GM12892 (cell line): ENCODE results near the gene MYH10.

Experiments used
- POLR2A ChIP-seq: IDR thresholded peaks from 2 replicates; pipeline ENCODE4 v1.6.1; 2011; ENCODE audit warnings: low read depth, low read length, control low read depth
- TAF1 ChIP-seq: IDR thresholded peaks from 2 replicates; pipeline ENCODE4 v1.6.1; 2011; ENCODE audit warnings: low read depth, mild to moderate bottlenecking, control low read depth, low read length, borderline replicate concordance

DNA sequence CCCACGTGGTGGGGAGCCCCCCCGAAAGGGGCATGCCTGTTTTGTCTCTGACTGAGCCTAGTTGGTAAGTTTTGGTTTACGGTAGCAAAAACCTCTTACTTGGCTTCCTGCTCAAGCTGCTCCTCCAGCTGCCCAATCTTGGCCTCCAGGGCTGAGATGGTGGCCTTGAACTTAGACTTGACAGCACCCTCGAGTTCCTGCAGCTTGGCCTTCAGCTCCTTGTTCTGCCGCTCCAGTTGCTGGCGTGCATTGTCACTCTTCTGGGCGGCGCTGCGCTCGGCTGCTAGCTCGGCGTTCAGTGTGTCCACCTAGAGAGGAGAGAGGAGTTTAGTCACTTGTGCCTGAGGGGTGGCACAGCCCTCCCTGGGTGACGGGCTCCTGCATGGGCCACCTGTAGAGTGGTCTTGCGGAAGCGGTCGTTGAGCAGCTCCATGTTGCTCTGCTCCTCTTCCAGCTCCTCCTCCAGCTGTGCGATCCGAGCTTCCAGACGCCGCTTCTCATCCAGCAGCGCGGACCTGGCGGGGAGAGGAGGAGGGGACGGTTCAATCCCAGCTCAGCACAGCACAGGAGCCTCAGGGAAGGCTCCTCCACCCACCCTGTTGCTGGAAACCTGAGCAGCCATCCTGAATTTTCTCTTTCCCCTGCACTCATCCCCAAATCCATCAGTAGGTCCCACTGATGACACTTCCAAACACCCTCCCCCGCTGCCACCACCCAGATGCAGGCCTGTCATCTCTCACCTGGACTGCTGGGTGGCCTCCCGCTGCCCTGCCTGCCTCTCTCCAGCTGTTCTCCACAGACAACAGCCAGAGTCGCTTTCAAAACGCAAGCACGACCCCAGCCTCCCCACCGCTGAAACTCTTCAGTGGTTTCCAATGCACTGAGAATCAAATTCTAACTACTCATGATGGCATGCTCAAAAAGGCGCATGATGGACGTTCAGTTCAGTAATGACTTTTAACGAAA lies 150.2 kb downstream of the MYH10 start:
- no peak for TF ChIP-seq POLR2A
- no peak for TF ChIP-seq TAF1
